Activated CD8-positive, alpha-beta memory T cell treated with anti-CD3 and anti-CD28 coated beads, Interleukin-2, amount 50 U/mL, for 1 hour (primary cell): ENCODE measurements around the gene SPTY2D1.

Experiments used
- DNase-seq: peaks from one replicate; pipeline ENCODE4 v3.0.0-alpha.2; 2020; ENCODE audit errors: extremely low read depth

Gene SPTY2D1

DNA sequence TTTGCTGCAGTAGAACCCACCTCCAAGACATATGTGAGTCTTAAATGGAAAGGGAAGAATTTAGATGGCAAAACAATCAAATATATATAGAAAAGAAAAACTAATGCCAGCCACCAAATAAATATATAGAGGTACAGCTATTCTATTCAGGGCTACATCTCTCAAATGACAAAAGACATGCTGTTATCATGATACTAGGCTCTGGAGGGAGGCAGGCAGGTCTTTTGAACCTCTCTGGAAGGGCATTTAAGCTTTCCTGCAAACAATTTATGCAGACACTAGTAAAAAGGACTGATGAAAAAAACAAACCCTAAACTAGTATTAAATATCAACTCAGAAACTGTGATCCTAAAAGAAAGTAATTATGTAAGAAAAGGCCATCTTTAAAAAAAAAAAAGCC is 70.0 kb downstream of the SPTY2D1 start:
- DNase-seq, result no peak

GRCh38 chr11:18563090-18563730 is 70.9 kb downstream of the SPTY2D1 start:
- no peak for DNase-seq
